HG02870 (cell line): ENCODE results near the gene RAI14.
"Not testable (repeated sequence)": the region's sequence is repeated elsewhere in the genome, so short reads cannot be mapped to it uniquely, and the experiment has no call there.

Experiments used
- ATAC-seq: cut with Tn5 transposase; IDR thresholded peaks from one replicate; pipeline ENCODE4 v1.9.1; 2021; ENCODE audit warnings: mild to moderate bottlenecking, moderate library complexity; ENCODE audit not compliant: unreplicated experiment

Gene RAI14

DNA sequence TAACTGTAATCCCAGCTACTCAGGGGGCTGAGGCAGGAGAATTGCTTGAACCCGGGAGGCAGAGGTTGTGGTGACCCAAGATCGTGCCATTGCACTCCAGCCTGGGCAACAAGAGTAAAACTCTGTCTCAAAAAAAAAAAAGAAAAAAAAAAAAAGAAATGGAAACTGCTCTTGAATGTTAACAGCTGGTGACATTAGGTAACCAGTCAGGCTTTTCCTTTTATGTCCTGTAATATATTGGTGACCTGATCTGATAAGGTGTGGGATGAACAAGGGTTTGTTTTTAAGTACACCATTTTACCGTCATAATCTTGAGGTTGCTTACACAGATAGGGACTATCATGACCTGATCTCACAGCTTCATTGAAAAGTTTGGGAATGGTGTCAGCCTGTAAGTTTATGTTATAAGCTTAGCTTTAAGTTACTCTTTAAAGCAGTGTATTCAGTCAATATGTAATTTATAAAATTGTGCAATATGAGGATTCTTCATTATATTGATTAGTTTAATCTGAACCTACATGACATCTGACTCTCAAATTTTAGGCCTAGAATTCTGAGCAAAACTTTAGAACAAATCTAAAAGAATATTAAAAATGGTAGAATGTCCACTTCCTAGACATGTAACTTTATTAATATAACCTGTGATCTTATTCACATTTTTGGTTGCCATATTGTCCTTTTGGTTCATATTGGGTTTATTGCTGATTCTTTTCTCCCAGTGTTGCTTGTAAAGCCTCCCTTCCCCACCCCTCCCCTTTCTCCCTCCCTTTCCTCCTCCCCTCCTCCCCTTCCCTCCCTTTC lies 41.4 kb downstream of the RAI14 start:
- no peak for ATAC-seq

DNA sequence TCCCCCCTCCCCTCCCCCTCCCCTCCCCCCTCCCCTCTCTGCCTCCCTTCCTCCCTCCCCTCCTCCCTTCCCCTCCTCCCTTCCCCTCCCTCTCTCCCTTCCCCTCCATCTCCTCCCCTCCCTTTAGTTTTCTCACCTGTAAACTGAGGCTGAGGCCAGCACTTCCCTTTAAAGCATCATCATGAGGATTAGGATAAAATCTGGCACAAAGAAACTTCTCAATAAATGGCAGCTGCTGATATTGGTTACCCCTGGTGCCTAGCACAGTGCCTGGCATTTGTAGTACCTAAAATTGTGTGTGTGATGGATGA lies 41.9 kb downstream of the RAI14 start:
- no peak for ATAC-seq

DNA sequence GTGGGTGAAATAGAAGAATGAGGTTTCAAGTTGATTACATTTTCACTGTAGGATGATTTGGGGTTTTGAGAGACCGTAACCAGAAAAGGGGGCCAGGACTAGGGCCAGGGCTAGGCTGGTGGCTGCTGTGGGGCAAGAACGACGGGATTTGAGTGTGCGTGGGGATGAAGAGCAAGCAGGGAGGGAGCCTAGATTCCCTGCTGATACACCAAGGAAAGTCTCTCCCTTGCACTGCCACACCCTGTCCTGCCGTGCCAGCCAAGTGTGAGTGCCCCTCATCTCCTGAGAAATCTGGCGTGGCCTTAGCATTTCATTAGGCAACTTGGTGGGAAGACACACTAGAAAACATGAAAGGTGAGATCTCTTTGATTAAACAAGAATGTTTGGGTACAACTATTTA lies 42.6 kb downstream of the RAI14 start:
- no peak for ATAC-seq

DNA sequence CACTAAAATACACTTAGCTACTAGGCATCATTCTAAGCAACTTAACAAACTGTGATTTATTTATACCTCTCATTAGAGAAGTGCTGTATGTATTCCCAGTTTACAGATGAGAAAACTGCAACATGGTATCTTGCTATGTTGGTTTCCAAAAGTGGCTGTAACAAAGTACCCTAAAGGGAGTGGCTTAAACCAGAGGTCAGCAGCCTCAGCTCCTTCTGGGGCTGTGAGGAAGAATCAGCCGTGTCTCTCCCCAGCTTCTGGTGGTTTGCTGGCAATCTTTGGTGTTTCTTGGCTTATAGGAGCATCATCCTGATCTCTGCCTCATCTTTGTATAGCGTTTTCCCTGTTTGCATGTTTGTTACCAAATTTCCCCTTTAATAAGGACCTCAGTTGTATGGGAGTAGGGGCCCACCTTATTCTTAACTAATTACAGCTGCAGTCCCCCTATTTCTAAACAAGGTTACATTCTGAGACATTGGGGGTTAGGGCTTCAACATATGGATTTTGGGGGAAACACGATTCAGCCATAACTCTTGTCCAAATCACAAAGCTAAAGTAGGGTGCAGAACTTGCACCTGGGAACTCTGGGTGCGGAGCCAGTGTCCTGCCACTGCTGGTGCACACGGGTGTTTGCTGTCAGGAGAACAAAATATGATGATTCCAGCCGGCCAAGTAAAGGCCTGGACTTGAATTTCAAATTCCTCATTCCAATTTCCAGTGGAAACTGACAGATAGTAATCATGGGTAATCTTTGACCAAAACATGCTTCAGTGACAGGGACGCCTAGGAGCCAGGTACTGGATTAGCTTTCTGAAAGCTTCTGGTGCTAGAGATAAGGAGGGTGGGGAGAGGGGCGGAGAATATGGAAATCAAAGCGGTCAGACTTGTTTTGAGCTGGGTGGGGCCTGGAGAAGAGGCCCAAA lies 43.3 kb downstream of the RAI14 start:
- ATAC-seq: no peak

DNA sequence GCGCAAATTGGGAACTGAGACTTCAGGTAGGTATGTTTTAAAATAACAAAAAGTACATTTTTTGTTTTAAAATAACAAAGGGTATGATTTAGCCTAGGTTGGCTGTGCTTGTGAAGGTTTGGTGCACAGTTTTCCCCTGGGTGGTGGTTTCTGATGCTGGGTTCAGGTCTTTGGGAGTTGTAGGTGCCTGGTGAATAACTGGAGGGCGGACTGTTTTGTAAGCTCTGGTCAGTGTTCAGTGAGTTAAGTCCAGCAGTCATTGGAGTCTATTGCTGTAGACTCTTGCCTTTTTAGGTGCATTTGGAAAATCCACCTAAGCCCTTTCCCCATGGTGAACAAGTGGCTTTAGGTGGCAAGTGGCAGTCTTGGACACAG lies 43.9 kb downstream of the RAI14 start:
- ATAC-seq: no peak

DNA sequence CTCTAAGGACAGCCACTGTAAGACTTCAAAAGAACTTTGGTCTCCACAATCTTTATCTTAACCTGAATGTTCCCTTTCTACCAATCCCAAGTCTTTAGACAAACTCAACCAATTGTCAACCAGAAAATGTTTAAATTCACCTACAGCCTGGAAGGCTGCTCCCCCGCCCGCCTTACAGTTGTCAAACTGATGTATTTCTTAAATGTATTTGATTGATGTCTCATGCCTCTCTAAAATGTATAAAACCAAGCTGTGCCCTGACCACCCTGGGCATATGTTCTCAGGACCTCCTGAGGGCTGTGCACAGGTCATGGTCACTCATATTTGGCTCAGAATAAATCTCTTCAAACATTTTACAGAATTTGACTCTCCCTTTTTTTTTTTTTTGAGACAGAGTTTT lies 45.3 kb downstream of the RAI14 start:
- ATAC-seq: not testable (repeated sequence)

DNA sequence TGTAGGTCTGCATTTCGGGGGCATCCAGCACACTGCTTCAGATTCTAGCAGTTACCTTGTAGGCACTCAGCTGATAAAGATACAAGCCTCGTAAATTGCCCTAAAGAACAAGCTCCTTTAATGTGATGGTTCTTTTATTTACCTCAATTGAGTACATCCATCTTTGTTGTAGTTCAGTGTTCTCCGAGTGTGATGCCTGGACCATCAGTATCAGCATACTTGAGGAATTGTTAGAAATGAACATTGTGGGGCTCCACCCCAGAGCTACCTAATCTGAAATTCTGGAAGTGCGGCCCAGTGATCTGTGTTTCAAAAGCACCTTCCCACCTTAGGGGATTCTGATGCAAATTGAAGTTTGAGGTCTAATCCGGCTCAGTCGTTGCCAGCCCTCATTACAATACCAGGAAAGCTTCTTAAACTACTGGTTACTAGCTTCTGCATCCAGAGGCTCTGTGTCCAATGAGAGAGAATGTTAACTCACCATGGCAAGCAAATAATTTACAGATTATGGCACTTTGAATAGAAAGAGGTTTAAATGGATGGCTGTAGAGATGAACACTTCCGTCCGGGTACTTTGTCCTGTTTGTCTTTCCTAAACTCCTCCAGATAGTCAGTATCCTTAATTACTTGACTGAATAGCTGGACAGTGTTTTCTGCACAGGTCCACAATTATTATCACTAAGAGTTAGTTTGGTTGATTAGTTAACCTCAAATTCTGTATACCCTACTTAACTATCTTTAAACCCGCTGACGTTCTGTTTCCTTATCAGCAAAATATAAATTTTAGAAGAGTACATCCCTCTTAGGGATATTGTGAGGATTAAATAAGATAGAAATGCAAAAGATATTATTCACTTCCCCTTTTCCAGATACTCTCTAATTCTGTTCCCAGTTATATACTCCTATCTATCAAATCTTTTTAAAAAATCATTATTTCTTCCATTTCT lies 47.9 kb downstream of the RAI14 start:
- ATAC-seq: no peak

DNA sequence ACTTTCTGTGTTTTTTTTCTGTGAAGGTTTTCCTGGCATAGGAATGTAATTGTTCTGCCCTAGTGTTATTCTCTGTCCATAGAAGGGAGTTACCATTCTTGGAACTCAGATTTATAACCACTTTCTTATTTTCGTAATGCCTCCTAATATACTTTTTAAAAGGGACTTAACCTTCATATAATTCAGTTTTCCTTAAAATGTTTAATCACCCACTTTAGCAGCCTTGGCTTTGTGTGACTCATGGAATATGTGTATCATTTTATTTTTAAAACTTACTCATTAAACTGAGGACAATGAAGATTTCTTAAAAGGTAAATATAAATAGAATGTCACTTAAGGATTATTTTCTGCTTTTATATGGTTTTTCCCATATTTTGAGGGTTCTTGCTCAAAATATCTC lies 50.0 kb downstream of the RAI14 start:
- ATAC-seq: no peak

DNA sequence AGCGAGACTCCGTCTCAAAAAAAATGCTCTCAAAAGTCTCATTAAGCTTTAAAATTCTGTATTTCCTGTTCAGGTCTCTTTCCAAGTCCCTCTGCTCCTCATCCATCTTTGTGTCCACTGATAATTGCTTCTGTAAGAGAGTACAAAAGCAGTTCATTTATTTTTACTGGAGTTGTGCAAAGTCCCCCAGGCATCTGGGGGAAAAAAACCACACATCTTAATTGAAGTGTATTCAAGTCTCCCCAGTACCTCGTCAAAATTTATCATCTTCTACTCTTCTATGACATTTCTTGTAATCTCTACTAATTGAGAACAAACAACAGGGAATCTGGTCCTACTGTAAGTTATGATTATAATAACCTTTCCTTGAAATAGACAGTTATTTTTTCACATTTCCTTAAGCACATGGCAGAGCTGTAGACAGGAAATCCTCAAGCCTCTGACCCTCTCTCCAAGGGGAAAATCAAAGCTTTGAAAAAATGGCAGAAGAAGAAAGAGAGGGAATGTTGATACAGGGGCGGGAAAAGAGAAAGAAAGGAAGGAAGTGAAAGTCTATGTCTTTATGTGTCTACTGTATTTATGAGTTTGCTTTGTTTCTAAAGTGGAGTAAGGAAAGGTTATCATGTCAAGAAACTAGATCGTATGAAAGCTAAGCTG lies 51.5 kb downstream of the RAI14 start:
- ATAC-seq: no peak

DNA sequence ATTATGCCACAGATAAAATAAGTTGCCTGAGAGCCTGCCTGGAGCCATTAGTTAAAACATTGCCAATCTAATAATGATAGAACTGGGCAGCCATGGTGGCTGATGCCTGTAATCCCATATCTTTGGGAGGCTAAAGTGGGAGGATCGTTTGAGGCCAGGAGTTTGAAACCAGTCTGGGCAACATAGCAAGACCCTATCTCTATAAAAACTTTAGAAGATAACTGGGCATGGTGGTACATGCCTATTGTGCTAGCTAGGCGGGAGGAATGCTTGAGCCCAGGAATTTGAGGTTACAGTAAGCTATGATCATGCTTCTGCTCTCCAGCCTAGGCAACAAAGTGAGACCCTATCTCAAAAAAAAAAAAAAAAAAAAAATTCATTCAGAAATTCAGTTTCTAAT lies 52.6 kb downstream of the RAI14 start:
- no peak for ATAC-seq

DNA sequence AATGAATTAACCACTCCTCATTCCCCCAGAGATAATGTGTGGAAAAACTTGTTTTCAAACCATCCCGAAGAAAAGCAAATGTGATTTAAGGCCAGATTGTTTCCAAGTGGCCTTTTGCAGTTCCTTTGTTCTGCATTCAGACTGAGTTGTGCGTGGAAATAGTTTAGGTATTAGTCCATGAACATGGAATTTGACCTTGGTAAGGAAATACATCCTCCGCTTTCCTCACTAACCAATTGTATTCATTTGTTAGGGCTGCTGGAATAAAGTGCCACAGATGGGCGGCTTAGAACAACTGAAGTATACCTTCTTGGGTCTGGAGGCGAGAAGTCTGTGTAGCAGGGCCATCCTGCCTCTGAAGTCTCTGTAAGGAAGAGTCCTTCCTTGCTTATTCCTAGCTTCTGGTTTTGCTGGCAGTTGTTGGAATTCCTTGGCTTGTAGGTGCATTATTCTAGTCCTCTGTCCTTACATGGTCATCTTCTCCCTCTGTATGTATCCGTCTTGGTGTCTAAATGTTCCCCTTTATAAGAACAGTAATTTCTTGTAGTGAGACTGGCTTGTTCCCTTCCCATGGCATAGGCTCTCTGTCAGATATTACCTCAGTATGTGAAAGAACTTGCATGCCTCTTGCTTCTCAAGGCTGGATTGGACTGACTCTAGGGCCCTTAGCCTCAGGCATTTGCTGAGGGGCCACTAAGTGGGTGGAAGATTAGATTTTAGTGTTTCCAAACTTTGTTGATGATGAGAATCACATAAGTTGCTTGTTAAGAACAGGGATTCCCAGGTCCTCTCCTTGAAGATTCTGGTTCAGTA lies 53.9 kb downstream of the RAI14 start:
- no peak for ATAC-seq

DNA sequence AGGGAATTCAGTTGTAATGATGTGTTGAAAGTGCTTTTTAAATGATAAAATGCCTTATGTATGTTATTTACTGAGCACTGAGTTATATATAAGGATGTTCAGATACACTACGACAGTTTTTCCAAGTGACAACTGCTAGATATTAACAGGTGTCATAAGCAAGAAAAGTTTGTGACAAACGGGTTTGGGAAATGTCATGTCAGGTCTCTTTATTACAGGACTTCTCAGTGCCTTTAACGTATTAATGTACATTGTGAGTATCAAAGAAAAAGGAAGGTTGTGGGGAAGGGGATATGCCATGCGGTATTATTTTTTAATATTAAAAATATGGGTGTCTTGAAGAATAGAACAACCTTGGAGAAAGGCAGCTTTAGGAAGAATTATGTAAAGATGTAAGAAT lies 56.4 kb downstream of the RAI14 start:
- ATAC-seq: no peak

DNA sequence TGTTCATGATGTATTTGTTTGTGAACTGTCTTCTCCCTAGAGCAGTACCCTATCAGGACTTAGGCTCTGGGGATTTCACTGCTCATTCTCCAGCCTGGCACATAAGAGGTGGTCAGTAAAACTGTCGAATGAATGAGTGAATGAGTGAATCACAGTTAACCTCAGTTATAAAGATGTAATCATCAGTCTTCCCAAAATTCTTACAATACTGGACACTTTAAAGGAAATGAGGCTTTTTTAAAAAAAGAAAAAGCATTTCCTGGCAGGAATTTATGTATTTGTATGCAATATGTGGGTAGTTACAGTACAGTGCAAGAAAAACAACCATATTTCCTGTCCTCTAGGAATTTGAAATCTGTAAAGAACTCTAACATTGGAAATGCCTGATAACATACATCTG lies 59.6 kb downstream of the RAI14 start:
- ATAC-seq: no peak

DNA sequence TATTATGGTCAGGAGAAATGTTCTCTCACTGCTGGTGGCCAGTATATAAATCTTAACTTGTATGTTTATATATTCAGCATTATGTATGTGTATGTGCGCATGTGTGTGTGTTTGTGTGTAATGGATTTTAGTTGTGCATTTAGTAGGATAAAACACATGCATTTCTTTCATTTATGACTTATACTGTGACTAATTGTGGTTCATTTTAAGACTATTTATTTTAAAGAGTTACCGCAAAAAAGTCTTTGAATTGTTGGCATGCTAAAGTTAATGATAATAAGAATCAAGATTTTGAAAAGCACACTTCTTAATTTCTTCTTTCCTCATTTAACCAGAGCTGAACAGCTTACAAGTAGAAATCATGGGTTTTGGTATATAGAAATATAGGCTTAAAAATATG lies 60.9 kb downstream of the RAI14 start:
- ATAC-seq: no peak

DNA sequence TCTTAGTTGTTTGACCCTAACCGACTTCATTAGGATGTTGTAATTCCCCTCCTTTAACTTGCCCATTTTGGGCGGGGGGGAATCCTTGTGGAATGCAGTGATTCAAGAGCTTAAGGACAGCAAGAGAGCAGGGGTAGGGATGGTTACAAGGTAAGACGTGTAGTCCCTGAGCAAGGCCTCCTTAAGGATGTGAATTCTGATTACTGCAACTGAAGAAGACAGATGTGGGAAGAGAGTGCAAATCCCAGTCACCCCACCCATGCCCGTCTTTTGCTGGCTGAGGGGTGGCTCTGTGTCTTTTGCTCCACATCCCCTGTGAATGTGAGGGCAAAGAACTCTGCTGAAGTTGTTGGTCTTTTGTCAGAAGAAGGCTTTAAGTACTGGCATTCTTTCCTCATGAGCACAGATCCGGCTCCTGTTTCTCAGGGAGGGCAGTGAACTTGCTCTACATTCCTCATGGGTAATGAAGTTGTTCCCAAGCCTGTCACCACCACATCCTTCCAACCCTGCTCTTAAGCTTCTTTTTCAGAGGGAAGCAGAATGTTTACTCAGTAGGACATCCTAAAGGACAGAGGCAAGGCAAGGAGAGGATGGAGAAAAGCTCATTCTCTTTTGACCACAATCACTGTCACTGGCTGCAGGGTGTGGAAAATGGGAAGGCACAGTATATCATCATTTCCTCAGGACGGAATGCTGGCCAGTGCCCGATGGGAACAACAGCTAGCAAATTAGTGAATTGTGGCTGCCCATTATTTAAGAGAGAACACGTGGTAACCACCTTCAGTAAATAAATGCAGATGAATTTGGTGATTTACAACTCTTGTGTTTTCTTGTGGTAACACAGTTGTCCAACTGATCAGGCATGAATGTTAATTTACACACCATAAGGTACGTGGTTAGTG lies 61.5 kb downstream of the RAI14 start:
- ATAC-seq: no peak

DNA sequence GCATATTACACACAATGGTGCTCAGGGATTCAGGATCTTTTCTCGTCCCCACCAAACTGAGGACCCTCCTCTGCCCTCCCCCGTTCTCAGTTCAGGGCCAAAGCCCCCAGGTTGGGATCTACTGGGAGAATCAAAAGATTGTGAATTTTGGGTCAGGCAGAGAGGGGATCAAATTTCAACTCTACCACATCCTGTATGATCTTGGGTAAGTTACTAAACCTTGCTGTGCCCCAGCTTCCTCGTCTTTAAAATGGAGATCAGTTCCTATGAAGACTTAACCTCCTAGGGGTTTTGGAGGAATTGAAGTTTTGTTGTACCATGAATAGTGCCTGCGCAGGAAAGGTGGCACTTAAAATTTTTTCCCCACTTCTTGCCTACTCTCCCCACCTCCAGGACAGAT lies 62.4 kb downstream of the RAI14 start:
- ATAC-seq: no peak

DNA sequence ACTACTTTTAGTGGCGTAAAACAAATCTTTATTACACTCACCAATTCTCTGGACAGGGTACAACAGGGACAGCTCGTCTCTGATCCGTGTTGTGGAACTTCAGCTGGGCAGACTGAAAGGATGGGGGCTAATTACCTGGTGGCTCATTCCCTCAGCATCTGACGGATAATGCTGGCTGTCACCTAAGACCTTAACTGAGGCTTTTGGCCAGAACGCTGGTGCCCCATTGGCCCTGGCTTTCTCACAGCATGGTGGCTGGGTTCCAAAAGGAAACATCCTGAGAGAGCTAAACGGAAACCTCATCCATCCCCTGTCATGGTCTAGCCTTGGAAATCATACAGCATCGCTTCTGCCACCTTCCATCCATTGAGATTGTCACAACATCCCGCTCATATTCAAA lies 62.9 kb downstream of the RAI14 start:
- no peak for ATAC-seq

DNA sequence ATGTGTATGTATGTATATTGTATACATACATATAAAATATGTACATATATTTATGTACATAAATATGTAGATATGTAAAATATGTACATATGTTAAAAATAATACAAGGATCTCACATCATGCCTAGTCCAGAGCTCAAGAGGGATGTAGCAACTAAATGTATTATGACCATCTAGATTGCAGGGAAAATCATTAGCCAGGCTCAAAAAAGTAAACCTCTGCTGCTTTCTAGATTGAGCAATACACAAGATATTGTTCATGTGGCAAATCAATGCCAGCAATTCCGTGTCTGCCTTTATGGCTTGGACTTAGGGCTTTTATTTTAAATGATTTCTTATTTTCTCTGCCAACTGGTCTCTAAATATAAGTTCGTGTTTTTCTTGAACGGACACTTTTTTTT lies 65.2 kb downstream of the RAI14 start:
- no peak for ATAC-seq

DNA sequence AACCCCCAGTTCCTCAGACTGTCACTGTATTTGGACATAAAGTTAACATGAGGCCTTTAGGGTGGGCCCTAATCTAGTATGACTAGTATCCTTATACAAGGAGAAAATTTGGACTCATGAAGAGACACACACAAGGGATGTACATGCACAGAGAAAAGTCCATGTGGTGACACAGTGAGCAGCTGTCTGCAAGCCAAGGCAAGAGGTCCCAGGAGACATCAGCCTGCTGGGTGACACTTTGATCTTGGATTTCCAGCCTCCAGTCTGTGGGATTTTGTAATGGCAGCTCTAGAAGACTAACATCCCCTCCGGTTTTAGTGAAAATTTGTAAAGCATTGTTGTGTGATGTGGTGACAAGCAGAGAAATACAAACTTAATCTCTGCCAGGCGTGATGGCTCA lies 66.1 kb downstream of the RAI14 start:
- no peak for ATAC-seq
